NB4 (cell line): Measurements from ENCODE around the gene MED7.

Experiments used
- DNase-seq: peaks from one replicate; pipeline ENCODE4 v3.0.0; 2010; ENCODE audit warnings: low read depth
- H3K4me3 ChIP-seq: one replicate; pipeline ENCODE4 v1.5.1; 2011; ENCODE audit warnings: mild to moderate bottlenecking, low read depth, low read length, moderate library complexity
- MYC ChIP-seq: IDR thresholded peaks from 2 replicates; pipeline ENCODE4 v1.6.1; 2011; ENCODE audit warnings: low read depth, low read length
- POLR2A ChIP-seq: IDR thresholded peaks from 2 replicates; pipeline ENCODE4 v1.6.1; 2011; ENCODE audit warnings: mild to moderate bottlenecking; ENCODE audit not compliant: insufficient read length; ENCODE audit errors: extremely low read depth
- TF ChIP-seq, protein P1 (sequence below): IDR thresholded peaks from one replicate; pipeline ENCODE4 v1.5.1; 2012; ENCODE audit warnings: low read depth, low read length
- TF ChIP-seq, protein P2 (sequence below): IDR thresholded peaks from 2 replicates; pipeline ENCODE4 v1.6.1; 2011; ENCODE audit warnings: low read depth, low read length

Gene MED7

DNA sequence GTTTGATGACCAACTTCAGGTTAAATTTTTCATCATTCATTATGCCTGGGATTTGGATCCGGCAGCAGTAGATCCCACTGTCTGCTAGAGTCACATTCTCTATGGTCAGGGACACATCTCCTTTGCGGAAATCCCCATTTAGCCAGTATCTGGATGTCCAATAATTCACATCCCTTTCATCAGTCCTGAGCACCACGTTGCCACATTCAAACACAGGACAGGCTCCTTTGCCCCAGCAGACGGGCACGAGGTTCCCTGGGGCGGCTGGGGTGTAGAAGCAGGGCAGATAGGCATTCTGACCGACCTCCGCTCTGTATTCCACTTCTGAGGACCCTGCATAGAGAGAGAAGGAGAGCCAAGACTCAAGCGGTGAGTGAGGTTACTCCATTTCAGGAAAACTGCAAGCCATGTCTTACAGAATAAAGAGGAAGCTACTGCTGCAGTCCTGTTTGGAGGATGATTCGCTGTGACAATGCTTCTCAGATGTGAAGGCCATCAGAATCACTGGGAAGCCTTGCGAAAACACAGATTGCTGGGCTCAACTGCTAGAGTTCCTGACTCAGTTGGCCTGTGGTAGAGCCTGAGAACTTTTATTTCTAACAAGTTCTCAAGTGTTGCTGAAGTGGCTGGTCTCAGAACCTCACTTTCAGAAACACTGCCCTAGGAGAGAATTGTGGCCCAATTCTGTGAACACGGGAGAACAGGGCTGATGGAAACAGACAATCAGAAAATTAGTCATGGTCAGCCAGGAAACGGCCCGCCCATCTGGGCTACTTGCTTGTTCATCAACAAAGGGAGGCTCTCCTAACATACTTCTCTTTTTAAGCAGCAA lies 35.8 kb downstream of the MED7 start:
- no peak overlapping the region for H3K4me3 ChIP-seq
- TF ChIP-seq, protein P1, sequence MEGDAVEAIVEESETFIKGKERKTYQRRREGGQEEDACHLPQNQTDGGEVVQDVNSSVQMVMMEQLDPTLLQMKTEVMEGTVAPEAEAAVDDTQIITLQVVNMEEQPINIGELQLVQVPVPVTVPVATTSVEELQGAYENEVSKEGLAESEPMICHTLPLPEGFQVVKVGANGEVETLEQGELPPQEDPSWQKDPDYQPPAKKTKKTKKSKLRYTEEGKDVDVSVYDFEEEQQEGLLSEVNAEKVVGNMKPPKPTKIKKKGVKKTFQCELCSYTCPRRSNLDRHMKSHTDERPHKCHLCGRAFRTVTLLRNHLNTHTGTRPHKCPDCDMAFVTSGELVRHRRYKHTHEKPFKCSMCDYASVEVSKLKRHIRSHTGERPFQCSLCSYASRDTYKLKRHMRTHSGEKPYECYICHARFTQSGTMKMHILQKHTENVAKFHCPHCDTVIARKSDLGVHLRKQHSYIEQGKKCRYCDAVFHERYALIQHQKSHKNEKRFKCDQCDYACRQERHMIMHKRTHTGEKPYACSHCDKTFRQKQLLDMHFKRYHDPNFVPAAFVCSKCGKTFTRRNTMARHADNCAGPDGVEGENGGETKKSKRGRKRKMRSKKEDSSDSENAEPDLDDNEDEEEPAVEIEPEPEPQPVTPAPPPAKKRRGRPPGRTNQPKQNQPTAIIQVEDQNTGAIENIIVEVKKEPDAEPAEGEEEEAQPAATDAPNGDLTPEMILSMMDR: no peak
- TF ChIP-seq MYC (no peak), POLR2A (no peak)
- TF ChIP-seq, protein P2, sequence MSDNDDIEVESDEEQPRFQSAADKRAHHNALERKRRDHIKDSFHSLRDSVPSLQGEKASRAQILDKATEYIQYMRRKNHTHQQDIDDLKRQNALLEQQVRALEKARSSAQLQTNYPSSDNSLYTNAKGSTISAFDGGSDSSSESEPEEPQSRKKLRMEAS: no peak
- DNase-seq: peak; percentile 79

DNA sequence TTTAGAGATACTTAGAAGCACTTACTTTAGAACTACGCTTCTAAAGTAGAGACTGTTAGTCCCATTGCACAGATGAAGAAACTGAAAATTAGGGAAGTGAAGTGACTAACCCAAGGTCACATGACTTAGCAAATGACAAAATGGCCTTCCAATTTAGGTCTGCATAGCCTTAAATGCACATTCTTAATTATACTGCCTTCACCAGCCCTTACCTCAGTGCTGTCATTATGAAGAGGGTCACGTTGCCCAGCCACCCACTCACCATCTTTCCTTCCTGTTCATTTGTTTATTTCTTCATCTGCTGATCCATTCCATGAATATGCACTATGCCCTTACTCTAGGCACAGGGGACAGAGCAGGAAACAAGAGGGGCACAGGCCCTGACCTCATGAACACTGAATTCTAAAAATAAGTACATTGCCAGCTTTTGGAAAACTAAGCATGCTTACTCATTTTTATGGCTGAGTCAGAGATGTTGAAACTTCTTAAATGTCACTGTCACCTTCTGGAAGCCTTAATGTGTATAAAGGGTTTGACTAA lies 42.5 kb downstream of the MED7 start:
- TF ChIP-seq, protein P2: 0 out of 2 replicates have a peak, but pooled peaks have one; percentile 25
- TF ChIP-seq POLR2A: no peak
- TF ChIP-seq, protein P1: no peak
- peak; percentile 58; the same call in 1 of the 2 replicates for TF ChIP-seq MYC
- H3K4me3 ChIP-seq: no peak overlapping the region
- DNase-seq: peak; percentile 89

GRCh38 chr5:157088342-157088990 lies 54.2 kb downstream of the MED7 start:
- DNase-seq: no peak
- H3K4me3 ChIP-seq: no peak overlapping the region
- TF ChIP-seq POLR2A (no peak), MYC (no peak)
- TF ChIP-seq, protein P1: no peak
- TF ChIP-seq, protein P2: no peak
